AG09319 (cell line): ENCODE measurements around the gene MTHFD1L.

Experiments used
- DNase-seq: peaks from one replicate; pipeline ENCODE4 v3.0.0-alpha.2; 2010; ENCODE audit warnings: low read depth; ENCODE audit errors: extremely low read depth
- TF ChIP-seq, protein P1 (sequence below): IDR thresholded peaks from 2 replicates; pipeline ENCODE4 v1.5.1; 2011; ENCODE audit warnings: low read depth, mild to moderate bottlenecking, inconsistent platforms, low read length, moderate library complexity

Gene MTHFD1L

DNA sequence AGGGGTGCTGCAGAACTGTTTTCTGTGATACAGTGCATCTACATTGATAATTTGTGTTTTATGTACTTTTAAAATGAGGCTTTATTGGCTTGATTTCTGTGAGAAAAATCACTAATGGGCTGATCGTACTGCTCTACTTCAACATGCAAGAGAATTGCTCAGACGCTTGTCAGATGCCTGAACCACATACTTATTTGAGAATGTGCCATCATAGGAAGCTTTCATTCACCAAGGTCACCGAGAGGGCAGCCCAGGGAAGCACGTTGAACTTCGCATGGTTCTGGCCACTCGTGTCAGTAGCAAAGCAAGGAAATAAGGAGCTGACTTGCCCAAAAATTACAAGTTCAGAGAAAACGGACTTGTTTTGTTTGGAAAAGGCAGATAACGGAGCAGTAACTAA is 205.8 kb downstream of the MTHFD1L start:
- peak; percentile 74 for DNase-seq
- TF ChIP-seq, protein P1, sequence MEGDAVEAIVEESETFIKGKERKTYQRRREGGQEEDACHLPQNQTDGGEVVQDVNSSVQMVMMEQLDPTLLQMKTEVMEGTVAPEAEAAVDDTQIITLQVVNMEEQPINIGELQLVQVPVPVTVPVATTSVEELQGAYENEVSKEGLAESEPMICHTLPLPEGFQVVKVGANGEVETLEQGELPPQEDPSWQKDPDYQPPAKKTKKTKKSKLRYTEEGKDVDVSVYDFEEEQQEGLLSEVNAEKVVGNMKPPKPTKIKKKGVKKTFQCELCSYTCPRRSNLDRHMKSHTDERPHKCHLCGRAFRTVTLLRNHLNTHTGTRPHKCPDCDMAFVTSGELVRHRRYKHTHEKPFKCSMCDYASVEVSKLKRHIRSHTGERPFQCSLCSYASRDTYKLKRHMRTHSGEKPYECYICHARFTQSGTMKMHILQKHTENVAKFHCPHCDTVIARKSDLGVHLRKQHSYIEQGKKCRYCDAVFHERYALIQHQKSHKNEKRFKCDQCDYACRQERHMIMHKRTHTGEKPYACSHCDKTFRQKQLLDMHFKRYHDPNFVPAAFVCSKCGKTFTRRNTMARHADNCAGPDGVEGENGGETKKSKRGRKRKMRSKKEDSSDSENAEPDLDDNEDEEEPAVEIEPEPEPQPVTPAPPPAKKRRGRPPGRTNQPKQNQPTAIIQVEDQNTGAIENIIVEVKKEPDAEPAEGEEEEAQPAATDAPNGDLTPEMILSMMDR, result no peak

DNA sequence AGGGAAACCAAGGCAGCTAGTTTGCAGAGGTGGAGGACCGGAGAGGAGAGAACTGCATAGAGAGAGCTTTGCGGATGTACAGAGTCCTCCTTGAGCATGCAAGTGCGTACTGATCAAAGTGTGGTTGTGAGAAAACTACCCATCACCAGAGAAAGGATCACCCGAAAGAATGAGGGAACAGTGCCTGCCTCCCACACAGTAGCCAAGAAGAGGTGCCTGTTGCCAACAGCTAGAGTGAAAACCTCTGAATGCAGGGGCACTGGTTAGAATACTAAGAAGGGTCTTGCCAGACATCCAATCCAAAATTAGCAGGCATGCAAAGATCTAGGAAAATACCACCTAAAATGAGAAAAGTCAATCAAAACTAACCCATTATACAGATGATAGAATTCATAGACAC is 207.6 kb downstream of the MTHFD1L start:
- DNase-seq, result no peak
- TF ChIP-seq, protein P1, result no peak

DNA sequence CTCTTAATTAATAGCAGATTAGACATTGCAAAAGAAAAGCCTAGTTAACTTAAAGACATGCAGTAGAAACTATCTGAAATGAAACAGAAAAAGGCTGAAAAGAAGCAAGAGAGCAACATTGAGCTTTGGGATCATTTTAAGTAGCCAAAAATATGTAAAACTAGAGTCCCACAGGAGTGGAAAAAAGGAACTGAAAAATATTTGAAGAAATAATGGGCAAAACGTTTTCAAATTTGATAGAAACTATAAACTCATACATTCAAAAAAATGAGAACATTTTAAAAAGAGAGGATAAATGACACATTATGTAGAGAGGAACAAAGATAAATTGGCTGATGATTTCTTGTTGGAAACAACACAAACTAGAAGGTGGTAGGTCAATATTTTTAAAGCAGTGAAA is 208.2 kb downstream of the MTHFD1L start:
- no peak for DNase-seq
- TF ChIP-seq, protein P1, result no peak

- DNase-seq, result no peak
- TF ChIP-seq, protein P1, result no peak
These were observed 209.5 kb downstream of the MTHFD1L start for GRCh38 chr6:151075005-151075404.

- TF ChIP-seq, protein P1, result no peak
- DNase-seq, result no peak
These were observed 210.0 kb downstream of the MTHFD1L start for GRCh38 chr6:151075527-151075926.

GRCh38 chr6:151075930-151076555 is 210.5 kb downstream of the MTHFD1L start:
- TF ChIP-seq, protein P1, result no peak
- no peak for DNase-seq

DNA sequence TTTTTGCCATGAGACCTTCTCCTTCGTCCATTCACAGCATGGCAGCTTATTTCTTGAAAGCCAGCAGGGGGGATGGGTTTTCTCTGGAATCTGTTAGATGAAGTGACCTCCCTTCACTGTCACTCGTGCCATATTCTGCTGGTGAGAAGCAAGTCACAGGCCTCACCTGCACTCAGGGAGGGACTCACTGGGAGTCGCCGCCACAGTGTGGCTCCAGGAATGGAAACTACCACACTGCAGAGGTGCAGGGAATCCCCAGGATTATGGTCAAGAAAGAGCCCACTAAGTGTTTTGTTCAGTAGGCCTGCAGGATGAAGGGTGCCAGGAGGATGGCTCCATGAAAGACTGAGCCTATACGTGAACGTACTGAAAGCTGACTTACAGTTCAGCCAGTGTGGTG is 213.2 kb downstream of the MTHFD1L start:
- TF ChIP-seq, protein P1, result no peak
- no peak for DNase-seq
